ENCODE measurements around the gene ITPKB.

GRCh38 chr1:226630592-226630991 is 108.5 kb downstream of the ITPKB start:
- TF ChIP-seq CTCF (conservative IDR thresholded peaks at IDR 0.05; ENCODE audit: low read depth, low read length) = no peak
- no peak for TF ChIP-seq EZH2phosphoT487 (IDR thresholded peaks at IDR 0.05; ENCODE audit: borderline replicate concordance, low read length)
- TF ChIP-seq EZH2 (IDR thresholded peaks at IDR 0.05; ENCODE audit: low read length, unreplicated experiment) = no peak

Measured in PC-3 (cell line).